Activated CD4-positive, alpha-beta T cell treated with anti-CD3 and anti-CD28 coated beads for 36 hours (primary cell): ENCODE measurements around the gene CAMK1D. TPM values are rescaled to one million over a fixed set of nuclear protein-coding genes. Genes with fewer than 3 reads are reported as not detected.
A peak's percentile ranks its signal among the peaks of the same experiment; 100 is the strongest.
"Not testable (repeated sequence)": the region's sequence is repeated elsewhere in the genome, so short reads cannot be mapped to it uniquely, and the experiment has no call there.

Experiments used
- ATAC-seq: fragments of 200-7000 bp; cut with Tn5 transposase; one replicate; pipeline ENCODE4 v1.10.0; 2021; ENCODE audit warnings: mild to moderate bottlenecking, moderate library complexity
- CTCF ChIA-PET: fragments of 350-600 bp; sonication (Branson Sonifier 250); formaldehyde crosslinking; loops from one replicate; lab custom pipeline; 2021; ENCODE audit warnings: antibody characterized with exemption; lab: Charles Lee
- POLR2A ChIA-PET: fragments of 350-600 bp; sonication (Branson Sonifier 250); formaldehyde crosslinking; loops from one replicate; lab custom pipeline; 2021; ENCODE audit warnings: antibody characterized with exemption, inconsistent platforms; lab: Charles Lee
- DNase-seq: peaks from one replicate; pipeline ENCODE4 v3.0.0-alpha.2; 2020
- H3K27ac Mint-ChIP-seq: one replicate; pipeline ENCODE4 v1.8.0; 2021; ENCODE audit warnings: mixed read lengths
- H3K27me3 Mint-ChIP-seq: one replicate; pipeline ENCODE4 v1.8.0; 2021; ENCODE audit warnings: mixed read lengths
- H3K36me3 Mint-ChIP-seq: one replicate; pipeline ENCODE4 v1.8.0; 2021; ENCODE audit warnings: low read depth, mixed read lengths
- H3K4me1 Mint-ChIP-seq: one replicate; pipeline ENCODE4 v1.8.0; 2021; ENCODE audit warnings: mixed read lengths
- H3K4me3 Mint-ChIP-seq: one replicate; pipeline ENCODE4 v1.8.0; 2021; ENCODE audit warnings: mild to moderate bottlenecking, moderate library complexity, mixed read lengths
- H3K9me3 Mint-ChIP-seq: one replicate; pipeline ENCODE4 v1.8.0; 2021; ENCODE audit warnings: low read depth, mixed read lengths
- intact Hi-C, 2 experiments: fragments of 100-400 bp; cut with DNase I in 1 of 2; cut with micrococcal nuclease in 1 of 2; formaldehyde crosslinking; loops; one replicate each; pipeline versions ENCODE4 v1.14.2 to v1.15.1; 2022 to 2024; cut with DNase I, micrococcal nuclease
- total RNA-seq, 2 experiments: library from RNA; stranded (reverse); gene quantifications; one replicate each; pipeline ENCODE4 v1.2.3, GENCODE V29; 2021

CAMK1D gene
- total RNA-seq, 2 experiments from 2014 or later: 16.0 to 16.3 TPM

DNA sequence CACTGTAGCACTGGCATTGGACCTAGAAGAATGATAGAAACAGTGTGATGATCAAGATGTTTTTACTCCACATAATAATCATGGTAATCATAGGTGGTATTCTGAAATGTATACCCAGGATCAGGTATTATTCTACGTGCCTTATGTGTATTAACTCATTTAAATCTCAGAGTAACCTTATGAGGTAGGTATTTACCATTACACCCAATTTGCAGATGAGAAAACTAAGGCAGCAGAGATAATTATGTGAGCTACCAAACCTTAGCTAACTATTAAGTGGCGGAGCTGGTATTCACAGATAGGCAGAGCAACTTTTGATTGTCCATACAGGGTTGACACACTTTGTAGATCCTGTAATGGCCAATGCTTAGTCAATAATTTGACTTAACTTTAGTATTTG lies 2.5 kb downstream of the CAMK1D start:
- no peaks in the 10 kb centered on the region for H3K9me3 Mint-ChIP-seq
- peaks cover 47% of the 10 kb centered on the region for H3K4me1 Mint-ChIP-seq
- ATAC-seq: no peak
- CTCF ChIA-PET: interaction anchor here (0.6 to 1.8 kb wide), 4 partner anchors 19 to 1020 kb away, joined by 3 to 4 read pairs (median 3); no protein-coding TSS in a partner anchor
- peaks cover 4% of the 10 kb centered on the region for H3K27me3 Mint-ChIP-seq
- intact Hi-C loops: loop anchor here in 1 of 2 experiments (2.0 kb wide), 1 partner anchor 67 kb away; no protein-coding TSS in a partner anchor
- H3K36me3 Mint-ChIP-seq: peaks cover 3% of the 10 kb centered on the region
- no peak for DNase-seq
- no peak overlapping the region for H3K27ac Mint-ChIP-seq
- POLR2A ChIA-PET: interaction anchor here (0.6 to 1.2 kb wide), 3 partner anchors 13 to 131 kb away, joined by 4 read pairs; no protein-coding TSS in a partner anchor
- H3K4me3 Mint-ChIP-seq: no peak overlapping the region

DNA sequence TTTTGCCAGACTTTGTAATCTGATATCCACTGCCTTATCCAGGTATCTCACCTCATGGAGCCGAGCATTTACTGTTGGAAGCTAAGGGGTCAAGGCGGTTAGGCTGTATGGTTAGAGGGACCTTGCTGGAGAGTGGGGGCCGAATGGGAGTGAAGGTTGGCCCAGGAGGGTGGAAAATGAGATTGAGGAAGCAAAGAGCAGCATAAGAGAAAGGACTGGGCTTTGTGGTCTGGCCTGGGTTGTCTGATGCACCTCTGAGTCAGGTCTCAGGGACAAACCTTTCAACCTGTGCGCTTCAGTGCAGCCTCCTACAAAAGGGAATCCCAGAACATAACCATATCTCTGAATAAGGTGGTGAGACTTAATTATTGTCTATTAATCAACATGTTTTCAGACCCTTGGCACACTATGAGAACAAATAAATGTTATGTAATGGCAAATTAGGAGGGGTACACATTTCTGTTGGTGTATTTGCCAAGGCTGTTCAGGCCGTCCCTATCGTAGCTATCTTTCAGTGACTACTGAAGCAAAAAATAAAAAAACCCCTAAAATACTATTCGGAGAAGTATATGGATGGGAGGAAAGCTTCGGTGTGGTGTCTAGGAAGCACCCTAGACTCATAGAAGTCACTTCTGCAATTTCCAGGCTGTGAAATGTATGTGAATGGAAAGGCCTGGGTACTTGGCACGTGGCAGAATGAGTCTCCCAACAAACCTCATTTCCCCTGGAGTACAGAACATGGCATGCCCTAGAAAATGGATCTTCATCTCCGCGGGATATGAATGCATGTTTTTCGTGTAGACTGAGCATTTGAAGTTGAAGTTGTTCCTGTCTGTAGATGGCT lies 4.3 kb downstream of the CAMK1D start:
- Mint-ChIP-seq H3K27me3 (peaks cover 1% of the 10 kb centered on the region), H3K36me3 (peaks cover 3% of the 10 kb centered on the region), H3K27ac (no peak overlapping the region), H3K4me3 (no peak overlapping the region), H3K4me1 (peaks cover 47% of the 10 kb centered on the region), H3K9me3 (no peaks in the 10 kb centered on the region)
- ChIA-PET POLR2A (no interaction called here), CTCF (interaction anchor here (1.1 kb wide), 1 partner anchor 303 kb away, joined by 3 read pairs; no protein-coding TSS in a partner anchor)
- ATAC-seq: no peak
- peak; percentile 40 for DNase-seq
- intact Hi-C loops: no loop called here

DNA sequence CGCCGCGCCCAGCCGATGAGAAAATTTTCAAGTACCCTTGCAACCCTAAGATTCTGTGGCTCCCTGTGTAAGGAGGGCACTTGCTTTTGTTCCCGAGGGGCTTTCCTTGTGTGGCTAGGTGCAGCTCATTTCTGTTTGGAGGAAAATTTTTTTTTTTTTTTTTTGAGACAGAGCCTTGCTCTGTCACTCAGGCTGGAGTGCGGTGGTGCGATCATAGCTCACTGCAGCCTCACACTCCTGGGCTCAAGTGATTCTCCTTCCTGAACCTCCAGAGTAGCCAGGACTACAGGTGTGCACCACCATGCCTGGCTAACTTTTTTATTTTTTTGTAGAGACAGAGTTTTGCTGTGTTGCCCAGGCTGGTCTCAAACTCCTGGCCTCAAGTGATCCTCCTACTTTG lies 5.3 kb downstream of the CAMK1D start:
- POLR2A ChIA-PET: interaction anchor here (0.6 kb wide), 1 partner anchor 247 kb away, joined by 3 read pairs; no protein-coding TSS in a partner anchor
- intact Hi-C loops, ATAC-seq, H3K27me3 Mint-ChIP-seq, H3K4me3 Mint-ChIP-seq, DNase-seq, H3K9me3 Mint-ChIP-seq, H3K36me3 Mint-ChIP-seq, H3K27ac Mint-ChIP-seq: not testable (repeated sequence)
- H3K4me1 Mint-ChIP-seq: peaks cover 58% of the 10 kb centered on the region
- CTCF ChIA-PET: interaction anchor here (0.6 to 1.1 kb wide), 2 partner anchors 99 to 302 kb away, joined by 3 read pairs; no protein-coding TSS in a partner anchor

DNA sequence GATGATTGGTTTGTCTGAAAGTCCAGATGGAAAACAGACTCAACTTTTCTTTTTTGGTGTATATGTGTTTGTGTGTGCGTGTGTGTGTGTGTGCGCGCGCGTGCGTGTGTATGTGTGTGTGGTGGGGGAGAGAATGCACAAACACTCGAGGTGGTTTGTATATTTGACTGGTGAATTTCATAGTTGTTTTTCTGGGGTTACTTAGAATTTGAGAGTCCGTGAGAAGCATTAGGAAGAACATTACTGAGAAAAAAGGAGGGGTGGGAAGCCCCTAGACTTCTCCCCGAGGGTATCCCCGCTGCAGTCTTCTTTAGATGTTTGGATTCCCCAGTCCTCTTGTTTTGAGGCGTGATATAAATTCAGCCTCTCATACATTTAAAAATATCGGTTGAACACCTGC lies 6.0 kb downstream of the CAMK1D start:
- no peaks in the 10 kb centered on the region for H3K36me3 Mint-ChIP-seq
- no peak overlapping the region for H3K27ac Mint-ChIP-seq
- H3K9me3 Mint-ChIP-seq: no peaks in the 10 kb centered on the region
- intact Hi-C loops: no loop called here
- H3K4me3 Mint-ChIP-seq: no peak overlapping the region
- H3K27me3 Mint-ChIP-seq: peaks cover 1% of the 10 kb centered on the region
- POLR2A ChIA-PET: no interaction called here
- DNase-seq: no peak
- CTCF ChIA-PET: interaction anchor here (0.7 to 0.8 kb wide), 2 partner anchors 280 to 749 kb away, joined by 3 to 5 read pairs; no protein-coding TSS in a partner anchor
- ATAC-seq: no peak
- H3K4me1 Mint-ChIP-seq: peaks cover 61% of the 10 kb centered on the region

DNA sequence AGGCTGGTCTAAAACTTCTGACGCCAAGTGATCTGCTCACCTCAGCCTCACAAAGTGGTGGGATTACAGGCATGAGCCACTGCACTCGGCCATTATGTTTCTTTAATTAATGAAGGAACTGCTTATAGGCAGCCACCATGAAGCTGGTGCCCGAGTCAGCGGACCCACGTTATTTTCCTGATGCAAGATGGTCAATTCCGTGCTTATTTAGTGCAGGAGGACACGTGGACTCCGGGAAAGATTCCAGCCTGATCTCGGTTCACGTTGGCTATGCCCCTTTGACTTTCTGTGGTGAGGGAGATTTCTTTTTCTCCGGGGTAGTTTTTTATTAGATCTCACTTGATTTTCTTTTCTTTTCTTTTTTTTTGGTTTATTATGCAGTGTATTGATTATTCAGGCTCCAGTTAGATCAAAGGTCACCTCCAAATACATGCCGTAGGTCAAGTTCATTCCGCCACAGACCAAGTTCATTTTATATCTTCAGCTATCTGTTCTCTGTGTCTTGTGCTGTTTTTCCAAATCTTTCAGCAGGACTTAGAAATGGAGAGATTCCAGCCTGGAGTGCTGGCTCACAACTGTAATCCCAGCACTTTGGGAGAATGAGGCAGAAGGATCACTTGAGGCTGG lies 8.3 kb downstream of the CAMK1D start:
- CTCF ChIA-PET: interaction anchor here (1.3 kb wide), 1 partner anchor 299 kb away, joined by 6 read pairs; no protein-coding TSS in a partner anchor
- intact Hi-C loops: no loop called here
- H3K9me3 Mint-ChIP-seq: no peaks in the 10 kb centered on the region
- ATAC-seq (no peak), DNase-seq (no peak)
- peaks cover 53% of the 10 kb centered on the region for H3K4me1 Mint-ChIP-seq
- POLR2A ChIA-PET: interaction anchor here (0.7 to 0.9 kb wide), 2 partner anchors 10 to 542 kb away, joined by 3 to 4 read pairs; no protein-coding TSS in a partner anchor
- H3K36me3 Mint-ChIP-seq: peaks cover 7% of the 10 kb centered on the region
- peak overlapping the region; percentile 11 for H3K27ac Mint-ChIP-seq
- no peak overlapping the region for H3K4me3 Mint-ChIP-seq
- no peaks in the 10 kb centered on the region for H3K27me3 Mint-ChIP-seq

DNA sequence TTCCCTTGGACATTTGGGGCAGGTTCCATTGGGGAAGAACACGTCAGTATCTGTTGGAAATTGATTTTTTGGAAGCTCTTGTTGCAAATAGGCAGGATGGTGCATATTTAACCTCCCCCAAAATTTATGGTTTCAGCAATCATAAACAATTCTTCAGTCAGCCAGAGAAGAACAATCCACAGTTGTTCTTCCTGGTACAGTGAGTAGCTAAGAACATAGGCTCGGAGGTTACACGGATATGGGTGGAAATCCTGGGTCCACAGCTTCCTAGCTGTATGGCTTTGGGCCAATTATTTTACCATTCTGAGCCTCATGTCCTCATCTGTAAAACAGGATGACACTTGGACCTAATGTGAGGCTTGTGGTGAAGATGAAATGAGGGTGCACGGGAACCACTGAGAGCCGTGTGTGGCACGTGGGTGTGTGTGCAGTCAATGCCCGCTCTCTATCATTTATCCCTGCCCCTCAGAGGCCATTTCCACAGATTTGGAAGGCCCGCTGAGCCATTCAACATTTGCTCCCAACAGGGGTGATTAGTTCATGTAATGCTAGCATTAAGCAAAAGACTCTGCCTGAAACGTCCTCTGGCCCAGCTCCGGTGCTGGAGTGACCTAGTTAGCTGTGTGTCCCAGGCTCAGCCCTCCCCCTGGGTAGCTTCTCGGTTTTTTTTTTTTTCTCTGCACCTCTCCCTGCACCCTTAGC lies 9.7 kb downstream of the CAMK1D start:
- intact Hi-C loops: no loop called here
- peaks cover 10% of the 10 kb centered on the region for H3K36me3 Mint-ChIP-seq
- no peak overlapping the region for H3K27ac Mint-ChIP-seq
- ChIA-PET POLR2A (interaction anchor here (0.6 kb wide), 1 partner anchor 232 kb away, joined by 4 read pairs; no protein-coding TSS in a partner anchor), CTCF (interaction anchor here (0.7 to 1.3 kb wide), 2 partner anchors 12 to 297 kb away, joined by 3 to 6 read pairs; no protein-coding TSS in a partner anchor)
- H3K4me3 Mint-ChIP-seq: no peak overlapping the region
- DNase-seq: peak; percentile 45
- no peaks in the 10 kb centered on the region for H3K9me3 Mint-ChIP-seq
- ATAC-seq: peak; percentile 78
- no peaks in the 10 kb centered on the region for H3K27me3 Mint-ChIP-seq
- H3K4me1 Mint-ChIP-seq: peaks cover 44% of the 10 kb centered on the region

DNA sequence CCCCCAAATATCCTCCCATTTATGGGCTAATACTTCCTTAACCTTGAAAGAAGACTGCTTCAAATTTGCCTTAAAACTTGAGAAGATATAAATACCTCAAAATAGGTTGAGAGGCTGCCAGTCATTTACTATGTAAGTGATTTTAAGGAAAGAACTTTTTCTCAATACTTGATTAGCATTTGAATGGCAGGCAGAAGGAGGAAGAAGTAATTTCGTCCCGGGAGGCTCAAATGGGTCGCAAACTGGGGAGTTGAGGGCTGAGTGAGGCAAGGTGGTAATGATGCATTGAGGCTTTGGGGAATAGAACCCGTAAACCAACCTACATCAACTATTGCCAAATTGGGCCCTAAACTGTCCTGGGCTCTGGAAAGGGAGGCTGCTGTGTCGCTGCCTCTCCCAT lies 11.1 kb downstream of the CAMK1D start:
- DNase-seq (no peak), ATAC-seq (no peak)
- intact Hi-C loops: no loop called here
- Mint-ChIP-seq H3K9me3 (no peaks in the 10 kb centered on the region), H3K4me1 (peaks cover 49% of the 10 kb centered on the region), H3K36me3 (peaks cover 10% of the 10 kb centered on the region), H3K4me3 (no peak overlapping the region), H3K27me3 (no peaks in the 10 kb centered on the region), H3K27ac (no peak overlapping the region)
- ChIA-PET POLR2A (interaction anchor here (0.6 kb wide), 1 partner anchor 11 kb away, joined by 3 read pairs; the partner anchor contains the start of gene CAMK1D), CTCF (no interaction called here)

DNA sequence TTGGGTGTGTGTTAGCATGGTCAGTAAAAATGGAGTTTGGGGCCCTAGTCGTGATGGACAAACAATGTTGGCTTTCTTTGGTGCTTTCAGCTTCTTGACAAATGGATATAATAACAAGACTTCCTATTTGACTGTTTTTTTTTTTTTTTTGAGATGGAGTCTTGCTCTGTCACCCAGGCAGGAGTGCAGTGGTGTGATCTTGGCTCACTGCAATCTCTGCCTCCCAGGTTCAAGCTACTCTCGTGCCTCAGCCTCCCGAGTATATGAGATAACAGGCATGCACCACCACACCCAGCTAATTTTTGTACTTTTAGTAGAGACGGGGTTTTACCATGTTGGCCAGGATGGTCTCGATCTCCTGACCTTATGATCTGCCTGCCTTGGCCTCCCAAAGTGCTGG lies 11.8 kb downstream of the CAMK1D start:
- H3K4me3 Mint-ChIP-seq, H3K27ac Mint-ChIP-seq, ATAC-seq, intact Hi-C loops, DNase-seq, POLR2A ChIA-PET, H3K27me3 Mint-ChIP-seq, H3K9me3 Mint-ChIP-seq: not testable (repeated sequence)
- H3K36me3 Mint-ChIP-seq: peaks cover 10% of the 10 kb centered on the region
- CTCF ChIA-PET: interaction anchor here (1.5 kb wide), 1 partner anchor 146 kb away, joined by 3 read pairs; no protein-coding TSS in a partner anchor
- H3K4me1 Mint-ChIP-seq: peaks cover 55% of the 10 kb centered on the region

DNA sequence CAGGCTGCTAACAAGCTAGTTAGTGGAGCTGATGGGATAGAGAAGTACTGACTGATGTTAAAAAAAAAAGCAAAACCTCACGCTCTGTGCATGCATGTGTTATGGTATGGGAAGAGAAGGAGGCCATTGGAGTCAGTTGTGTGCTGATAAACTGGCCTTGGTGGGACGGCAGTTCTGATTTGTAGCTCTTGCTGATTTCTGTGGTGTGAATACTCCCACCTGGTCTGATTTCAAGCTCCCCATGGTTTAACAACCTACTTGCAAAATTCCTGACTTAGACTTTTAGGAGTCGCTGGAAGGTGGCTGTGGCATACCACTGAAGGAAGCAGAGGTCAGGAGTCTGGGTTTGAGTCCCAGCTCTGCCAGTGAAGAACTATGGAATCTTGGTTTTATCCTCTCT lies 15.2 kb downstream of the CAMK1D start:
- Mint-ChIP-seq H3K36me3 (peaks cover 10% of the 10 kb centered on the region), H3K4me1 (peaks cover 52% of the 10 kb centered on the region), H3K27ac (no peak overlapping the region), H3K27me3 (no peaks in the 10 kb centered on the region), H3K9me3 (no peaks in the 10 kb centered on the region), H3K4me3 (no peak overlapping the region)
- no peak for ATAC-seq
- POLR2A ChIA-PET: interaction anchor here (0.6 kb wide), 2 partner anchors 12 to 48 kb away, joined by 3 to 4 read pairs; no protein-coding TSS in a partner anchor
- DNase-seq: no peak
- CTCF ChIA-PET: interaction anchor here (0.6 to 0.9 kb wide), 4 partner anchors 23 to 537 kb away, joined by 3 to 5 read pairs (median 4); no protein-coding TSS in a partner anchor
- intact Hi-C loops: no loop called here

DNA sequence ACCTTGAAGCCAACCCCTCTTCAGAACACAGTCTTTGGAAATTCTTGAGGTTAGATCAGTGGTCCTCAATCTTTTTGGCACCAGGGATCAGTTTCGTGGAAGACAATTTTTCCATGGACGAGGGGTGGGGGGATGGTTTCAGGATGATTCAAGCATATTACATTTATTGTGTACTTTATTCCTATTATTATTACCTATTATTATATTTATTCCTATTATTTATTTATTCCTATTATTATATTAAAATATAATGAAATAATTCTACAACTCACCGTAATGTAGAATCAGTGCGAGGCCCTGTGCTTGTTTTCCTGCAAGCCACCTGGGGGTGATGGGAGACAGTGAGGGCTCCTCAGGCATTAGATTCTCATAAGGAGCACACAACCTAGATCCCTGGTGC lies 17.9 kb downstream of the CAMK1D start:
- Mint-ChIP-seq H3K9me3 (no peaks in the 10 kb centered on the region), H3K4me1 (peaks cover 37% of the 10 kb centered on the region), H3K36me3 (peaks cover 3% of the 10 kb centered on the region), H3K4me3 (no peak overlapping the region), H3K27ac (no peak overlapping the region), H3K27me3 (no peaks in the 10 kb centered on the region)
- intact Hi-C loops: loop anchor here (2.0 to 5.0 kb wide), 3 partner anchors 38 to 82 kb away; no protein-coding TSS in a partner anchor
- DNase-seq (no peak), ATAC-seq (no peak)
- POLR2A ChIA-PET: no interaction called here
- CTCF ChIA-PET: interaction anchor here (1.0 kb wide), 1 partner anchor 17 kb away, joined by 3 read pairs; no protein-coding TSS in a partner anchor
